ENCODE results near the gene TTC7B.

- no peak for TF ChIP-seq CTCF (IDR thresholded peaks at IDR 0.05)
- no peak for TF ChIP-seq POLR2A (IDR thresholded peaks at IDR 0.05)
Observed at GRCh38 chr14:90507428-90507827, 308.8 kb downstream of the TTC7B start.

All from esophagus squamous epithelium (tissue), 4 donors.